Measurements from ENCODE around the gene ATP6V1F. TPM values are rescaled to one million over a fixed set of nuclear protein-coding genes. Genes with fewer than 3 reads are reported as not detected.

The ATP6V1F gene
- total RNA-seq, 1 donor from 2014 or later, result 162 TPM

- peaks cover 24% of the 10 kb centered on the region for H3K4me1 Mint-ChIP-seq (ENCODE audit: unreplicated experiment)
- H3K36me3 Mint-ChIP-seq (ENCODE audit: unreplicated experiment), result peaks cover 6% of the 10 kb centered on the region
- H3K4me3 Mint-ChIP-seq (ENCODE audit: unreplicated experiment), result no peak overlapping the region
- H3K27ac Mint-ChIP-seq (ENCODE audit: unreplicated experiment), result no peak overlapping the region
- no peaks in the 10 kb centered on the region for H3K9me3 Mint-ChIP-seq (ENCODE audit: unreplicated experiment)
- no peaks in the 10 kb centered on the region for H3K27me3 Mint-ChIP-seq (ENCODE audit: unreplicated experiment)
- no peak for DNase-seq (ENCODE audit: extremely low spot score, unreplicated experiment)
- no peak for TF ChIP-seq CTCF (IDR thresholded peaks at IDR 0.05)
These were observed 25.8 kb upstream of the ATP6V1F start for GRCh38 chr7:128836729-128837348.

DNA sequence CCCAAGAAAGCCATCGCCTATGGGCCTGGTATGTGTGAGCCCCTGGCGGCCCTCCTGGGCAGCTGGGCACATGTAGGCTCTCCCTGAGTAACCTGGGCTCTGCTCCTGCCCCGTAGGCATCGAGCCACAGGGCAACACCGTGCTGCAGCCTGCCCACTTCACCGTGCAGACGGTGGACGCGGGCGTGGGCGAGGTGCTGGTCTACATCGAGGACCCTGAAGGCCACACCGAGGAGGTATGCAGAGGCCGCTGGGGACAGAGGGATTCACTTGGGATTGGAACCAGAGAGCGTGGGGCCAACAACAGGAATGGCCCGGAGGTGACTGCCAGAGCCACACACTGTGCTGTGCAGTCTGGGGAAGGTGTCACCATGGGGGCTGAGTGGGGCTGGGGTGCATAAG, 25.1 kb upstream of the ATP6V1F start:
- no peak for TF ChIP-seq CTCF (IDR thresholded peaks at IDR 0.05)
- no peak for DNase-seq (ENCODE audit: extremely low spot score, unreplicated experiment)
- H3K4me3 Mint-ChIP-seq (ENCODE audit: unreplicated experiment), result no peak overlapping the region
- H3K9me3 Mint-ChIP-seq (ENCODE audit: unreplicated experiment), result no peaks in the 10 kb centered on the region
- H3K27ac Mint-ChIP-seq (ENCODE audit: unreplicated experiment), result no peak overlapping the region
- H3K27me3 Mint-ChIP-seq (ENCODE audit: unreplicated experiment), result no peaks in the 10 kb centered on the region
- H3K36me3 Mint-ChIP-seq (ENCODE audit: unreplicated experiment), result peaks cover 6% of the 10 kb centered on the region
- H3K4me1 Mint-ChIP-seq (ENCODE audit: unreplicated experiment), result peaks cover 19% of the 10 kb centered on the region

- TF ChIP-seq CTCF (IDR thresholded peaks at IDR 0.05), result no peak
- H3K27ac Mint-ChIP-seq (ENCODE audit: unreplicated experiment), result no peak overlapping the region
These were observed 24.4 kb upstream of the ATP6V1F start for GRCh38 chr7:128838109-128838779.

GRCh38 chr7:128838981-128839731, 23.5 kb upstream of the ATP6V1F start:
- Mint-ChIP-seq H3K27me3 (ENCODE audit: unreplicated experiment) (no peaks in the 10 kb centered on the region), H3K36me3 (ENCODE audit: unreplicated experiment) (peaks cover 6% of the 10 kb centered on the region), H3K9me3 (ENCODE audit: unreplicated experiment) (no peaks in the 10 kb centered on the region), H3K4me1 (ENCODE audit: unreplicated experiment) (peaks cover 3% of the 10 kb centered on the region), H3K4me3 (ENCODE audit: unreplicated experiment) (no peak overlapping the region), H3K27ac (ENCODE audit: unreplicated experiment) (no peak overlapping the region)
- TF ChIP-seq CTCF (IDR thresholded peaks at IDR 0.05), result no peak
- DNase-seq (ENCODE audit: extremely low spot score, unreplicated experiment), result no peak

More at GRCh38 chr7:128838109-128838779, 24.4 kb upstream of the ATP6V1F start:
- Mint-ChIP-seq H3K9me3 (ENCODE audit: unreplicated experiment) (no peaks in the 10 kb centered on the region), H3K36me3 (ENCODE audit: unreplicated experiment) (peaks cover 6% of the 10 kb centered on the region), H3K27me3 (ENCODE audit: unreplicated experiment) (no peaks in the 10 kb centered on the region), H3K4me3 (ENCODE audit: unreplicated experiment) (no peak overlapping the region), H3K4me1 (ENCODE audit: unreplicated experiment) (peaks cover 12% of the 10 kb centered on the region)
- peak; percentile 82 for DNase-seq (ENCODE audit: extremely low spot score, unreplicated experiment)

DNA sequence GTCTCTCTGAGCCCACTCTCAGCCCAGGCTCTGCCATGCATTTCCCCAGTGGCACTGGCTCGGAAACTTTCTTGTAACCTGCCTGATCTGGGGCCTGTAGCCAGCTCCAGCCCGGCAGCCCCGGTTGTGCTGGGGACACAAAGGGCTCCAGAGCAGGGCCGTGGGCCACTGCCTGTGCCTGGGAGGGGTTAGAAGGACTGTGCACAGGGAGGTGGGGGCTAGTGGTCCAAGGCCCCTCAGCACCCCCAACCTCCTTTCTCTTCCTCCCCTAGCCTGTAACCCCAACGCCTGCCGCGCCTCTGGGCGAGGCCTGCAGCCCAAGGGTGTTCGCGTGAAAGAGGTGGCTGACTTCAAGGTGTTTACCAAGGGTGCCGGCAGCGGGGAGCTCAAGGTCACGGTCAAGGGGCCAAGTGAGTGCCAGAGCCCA, 22.9 kb upstream of the ATP6V1F start:
- Mint-ChIP-seq H3K27me3 (ENCODE audit: unreplicated experiment) (no peaks in the 10 kb centered on the region), H3K36me3 (ENCODE audit: unreplicated experiment) (peaks cover 7% of the 10 kb centered on the region), H3K9me3 (ENCODE audit: unreplicated experiment) (no peaks in the 10 kb centered on the region), H3K4me3 (ENCODE audit: unreplicated experiment) (no peak overlapping the region), H3K4me1 (ENCODE audit: unreplicated experiment) (peaks cover 2% of the 10 kb centered on the region), H3K27ac (ENCODE audit: unreplicated experiment) (no peak overlapping the region)
- TF ChIP-seq CTCF (IDR thresholded peaks at IDR 0.05), result no peak
- DNase-seq (ENCODE audit: extremely low spot score, unreplicated experiment), result no peak
